GM15510 (cell line): Measurements from ENCODE around the gene TNRC6A.
A peak's percentile ranks its signal among the peaks of the same experiment; 100 is the strongest.

Experiments used
- POLR2A ChIP-seq: IDR thresholded peaks from 3 replicates; pipeline ENCODE4 v1.6.1; 2011; ENCODE audit warnings: borderline replicate concordance; ENCODE audit not compliant: insufficient read length; ENCODE audit errors: extremely low read depth

Gene TNRC6A

GRCh38 chr16:24729243-24729950, at the start of gene TNRC6A:
TSS of gene TNRC6A (plus strand) at chr16:24729651. CDS start at chr16:24729842, 191 bp downstream.
- TF ChIP-seq POLR2A: peak; percentile 60

GRCh38 chr16:24681793-24682192, 47.7 kb upstream of the TNRC6A start:
- no peak for TF ChIP-seq POLR2A

- no peak for TF ChIP-seq POLR2A
Observed at GRCh38 chr16:24683250-24683649, 46.2 kb upstream of the TNRC6A start.

- TF ChIP-seq POLR2A: no peak
Observed at GRCh38 chr16:24683847-24684493, 45.5 kb upstream of the TNRC6A start.

GRCh38 chr16:24685539-24686432, 43.7 kb upstream of the TNRC6A start:
- no peak for TF ChIP-seq POLR2A

GRCh38 chr16:24686678-24687077, 42.8 kb upstream of the TNRC6A start:
- TF ChIP-seq POLR2A: no peak

- TF ChIP-seq POLR2A: no peak
Observed at GRCh38 chr16:24688359-24688758, 41.1 kb upstream of the TNRC6A start.

- TF ChIP-seq POLR2A: no peak
Observed at GRCh38 chr16:24689128-24689527, 40.3 kb upstream of the TNRC6A start.

GRCh38 chr16:24692854-24693253, 36.6 kb upstream of the TNRC6A start:
- no peak for TF ChIP-seq POLR2A

- no peak for TF ChIP-seq POLR2A
Observed at GRCh38 chr16:24694931-24695330, 34.5 kb upstream of the TNRC6A start.

GRCh38 chr16:24696699-24697098, 32.8 kb upstream of the TNRC6A start:
- no peak for TF ChIP-seq POLR2A

GRCh38 chr16:24698308-24698707, 31.1 kb upstream of the TNRC6A start:
- no peak for TF ChIP-seq POLR2A

GRCh38 chr16:24699151-24699723, 30.2 kb upstream of the TNRC6A start:
- TF ChIP-seq POLR2A: no peak

- no peak for TF ChIP-seq POLR2A
Observed at GRCh38 chr16:24700549-24701392, 28.7 kb upstream of the TNRC6A start.

- no peak for TF ChIP-seq POLR2A
Observed at GRCh38 chr16:24701521-24701951, 27.9 kb upstream of the TNRC6A start.

- no peak for TF ChIP-seq POLR2A
Observed at GRCh38 chr16:24713379-24713778, 16.1 kb upstream of the TNRC6A start.
